C4-2B (cell line): ENCODE results near the gene ANKRD39.

Experiments used
- H3K27ac ChIP-seq: fragments of 450-650 bp; 2 replicates; pipeline ENCODE4 v1.5.1; 2017
- CTCF ChIP-seq: fragments of 450-650 bp; conservative IDR thresholded peaks from 2 replicates; pipeline ENCODE4 v1.5.1; 2017; ENCODE audit warnings: mild to moderate bottlenecking
- ZFX ChIP-seq: fragments of 450-650 bp; IDR thresholded peaks from 2 replicates; pipeline ENCODE4 v1.6.1; 2017

The ANKRD39 gene

GRCh38 chr2:96868555-96869280, 10.9 kb upstream of the ANKRD39 start:
- TF ChIP-seq ZFX (0 out of 2 replicates have a peak, but pooled peaks have one; percentile 40), CTCF (peak; percentile 85)
- peak overlapping the region; percentile 79 for H3K27ac ChIP-seq

GRCh38 chr2:96867756-96868554, 10.1 kb upstream of the ANKRD39 start:
- H3K27ac ChIP-seq, result peak overlapping the region; percentile 79
- TF ChIP-seq ZFX (no peak), CTCF (no peak)

GRCh38 chr2:96866986-96867755, 9.4 kb upstream of the ANKRD39 start:
- no peak overlapping the region for H3K27ac ChIP-seq
- no peak for TF ChIP-seq CTCF
- TF ChIP-seq ZFX, result no peak

- H3K27ac ChIP-seq, result no peak overlapping the region
- TF ChIP-seq CTCF (no peak), ZFX (no peak)
Measured at GRCh38 chr2:96866586-96866985, 8.8 kb upstream of the ANKRD39 start.

DNA sequence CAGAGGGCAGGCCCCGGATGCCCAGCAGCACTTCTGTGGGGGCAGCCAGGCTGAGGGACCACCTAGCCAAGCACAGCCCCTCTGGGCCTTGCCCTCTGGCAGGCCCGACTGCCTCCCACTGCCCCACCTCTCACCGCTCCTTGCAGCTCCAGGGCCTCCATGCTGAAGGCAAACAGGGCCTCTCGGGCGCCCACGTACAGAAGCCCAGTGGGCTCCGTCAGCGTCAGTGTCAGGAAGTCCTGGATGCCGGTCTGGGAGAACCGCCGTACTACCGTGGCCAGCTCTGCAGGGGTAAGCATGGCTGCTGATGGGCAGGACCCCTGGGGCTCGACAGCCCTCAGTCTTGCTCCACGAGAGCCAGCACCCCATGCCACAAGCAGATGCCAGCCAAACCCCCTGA, 8.3 kb upstream of the ANKRD39 start:
- TF ChIP-seq ZFX (no peak), CTCF (no peak)

GRCh38 chr2:96865654-96866053, 7.8 kb upstream of the ANKRD39 start:
- no peak overlapping the region for H3K27ac ChIP-seq
- TF ChIP-seq CTCF, result no peak
- no peak for TF ChIP-seq ZFX

More for the DNA sequence above, 8.3 kb upstream of the ANKRD39 start:
- no peak overlapping the region for H3K27ac ChIP-seq
